AG04449 (cell line): ENCODE measurements around the gene CBLN3.

ENCODE experiments used
- CTCF ChIA-PET: fragments of 350-600 bp; formaldehyde crosslinking; extraction: SDS; loops from one replicate; lab custom pipeline; 2021; ENCODE audit warnings: antibody characterized with exemption; lab: Yijun Ruan, JAX
- POLR2A ChIA-PET: fragments of 400-600, 350-600 bp; formaldehyde crosslinking; extraction: SDS; loops from one replicate; lab custom pipeline; 2020; ENCODE audit warnings: antibody characterized with exemption, inconsistent platforms; lab: Yijun Ruan, JAX
- DNase-seq: peaks from one replicate; pipeline ENCODE4 v3.0.0-alpha.2; 2010; ENCODE audit warnings: low read depth, low spot score
- H3K4me3 ChIP-seq: 2 replicates; pipeline ENCODE4 v1.5.1; 2011; ENCODE audit warnings: low read depth, mild to moderate bottlenecking, control low read depth, low read length
- CTCF ChIP-seq: IDR thresholded peaks from one replicate; pipeline ENCODE4 v1.5.1; 2011; ENCODE audit warnings: mild to moderate bottlenecking, moderate library complexity, low read length, control low read depth, inconsistent platforms; ENCODE audit not compliant: insufficient read depth; ENCODE audit errors: missing control alignments

CBLN3 gene

GRCh38 chr14:24416254-24416931 is 13.1 kb downstream of the CBLN3 start:
- no peak for TF ChIP-seq CTCF
- ChIA-PET CTCF (interaction anchor here (27.9 to 33.5 kb wide), 3 partner anchors 4 to 87 kb away, joined by 557 to 1633 read pairs (median 557); partner anchors contain the start of genes ADCY4, CBLN3, KHNYN and NYNRIN), POLR2A (no interaction called here)
- no peak for DNase-seq
- no peak overlapping the region for H3K4me3 ChIP-seq

GRCh38 chr14:24415421-24416253 is 13.8 kb downstream of the CBLN3 start:
- TF ChIP-seq CTCF, result no peak
- POLR2A ChIA-PET, result no interaction called here
- no peak for DNase-seq
- CTCF ChIA-PET, result interaction anchor here (1.6 to 33.5 kb wide), 4 partner anchors 3 to 87 kb away, joined by 5 to 1633 read pairs (median 557); partner anchors contain the start of genes ADCY4, CBLN3, KHNYN and NYNRIN
- H3K4me3 ChIP-seq, result no peak overlapping the region

GRCh38 chr14:24414732-24415420 is 14.6 kb downstream of the CBLN3 start:
- ChIA-PET CTCF (interaction anchor here (1.5 to 33.5 kb wide), 6 partner anchors 3 to 86 kb away, joined by 4 to 1633 read pairs (median 282); partner anchors contain the start of genes ADCY4, CBLN3, KHNYN and NYNRIN), POLR2A (no interaction called here)
- DNase-seq, result no peak
- no peak for TF ChIP-seq CTCF
- no peak overlapping the region for H3K4me3 ChIP-seq

- H3K4me3 ChIP-seq, result no peak overlapping the region
- ChIA-PET POLR2A (no interaction called here), CTCF (interaction anchor here (0.7 to 33.5 kb wide), 7 partner anchors 2 to 85 kb away, joined by 3 to 1633 read pairs (median 6); partner anchors contain the start of genes ADCY4, CBLN3, KHNYN and NYNRIN)
- TF ChIP-seq CTCF, result no peak
- no peak for DNase-seq
Observed at GRCh38 chr14:24414077-24414476, 15.4 kb downstream of the CBLN3 start.

- ChIA-PET CTCF (interaction anchor here (0.6 to 33.5 kb wide), 10 partner anchors 1 to 83 kb away, joined by 3 to 1633 read pairs (median 4); partner anchors contain the start of genes ADCY4, CBLN3, KHNYN and NYNRIN), POLR2A (no interaction called here)
- DNase-seq, result no peak
Observed at GRCh38 chr14:24411443-24412389, 17.8 kb downstream of the CBLN3 start.

More at GRCh38 chr14:24411443-24412389, 17.8 kb downstream of the CBLN3 start:
- H3K4me3 ChIP-seq, result no peak overlapping the region
- TF ChIP-seq CTCF, result peak; percentile 76
